CD8-positive, alpha-beta memory T cell (primary cell): ENCODE data around the gene ZNF624. TPM values are rescaled to one million over a fixed set of nuclear protein-coding genes. Genes with fewer than 3 reads are reported as not detected.
A peak's percentile ranks its signal among the peaks of the same experiment; 100 is the strongest.

Experiments
- CTCF ChIA-PET: fragments of 350-600 bp; sonication (Branson Sonifier 250); formaldehyde crosslinking; loops from one replicate; lab custom pipeline; 2021; ENCODE audit warnings: antibody characterized with exemption; lab: Charles Lee
- POLR2A ChIA-PET: fragments of 350-600 bp; sonication (Branson Sonifier 250); formaldehyde crosslinking; loops from one replicate; lab custom pipeline; 2021; ENCODE audit warnings: antibody characterized with exemption; lab: Charles Lee
- DNase-seq, 5 donors: peaks; one replicate each; pipeline versions ENCODE4 v3.0.0 to v3.0.0-alpha.2; 2020 to 2022; ENCODE audit warnings: mixed read lengths in 1 of 5
- H3K27ac ChIP-seq: one replicate; pipeline ENCODE4 v1.7.0; 2013; ENCODE audit warnings: low read depth, mild to moderate bottlenecking, low read length, moderate library complexity
- H3K27me3 ChIP-seq: 2 replicates; pipeline ENCODE4 v1.7.0; 2013; ENCODE audit warnings: low read length, mild to moderate bottlenecking; ENCODE audit not compliant: insufficient read depth, poor library complexity, severe bottlenecking
- H3K36me3 ChIP-seq: 2 replicates; pipeline ENCODE4 v1.7.0; 2013; ENCODE audit warnings: mild to moderate bottlenecking, low read length, moderate library complexity; ENCODE audit not compliant: insufficient read depth
- H3K4me1 ChIP-seq: 2 replicates; pipeline ENCODE4 v1.7.0; 2013; ENCODE audit warnings: mild to moderate bottlenecking, low read length, moderate library complexity; ENCODE audit not compliant: insufficient read depth
- H3K4me3 ChIP-seq: 2 replicates; pipeline ENCODE4 v1.7.0; 2013; ENCODE audit warnings: mild to moderate bottlenecking, low read length
- H3K9me3 ChIP-seq: 2 replicates; pipeline ENCODE4 v1.7.0; 2013; ENCODE audit warnings: mild to moderate bottlenecking, low read length
- H3K27ac Mint-ChIP-seq, 8 donors: one replicate each; pipeline ENCODE4 v1.8.0; 2020 to 2021; ENCODE audit warnings: mixed read lengths in 8 of 8, mild to moderate bottlenecking in 6 of 8, inconsistent platforms in 3 of 8, moderate library complexity in 3 of 8
- H3K27me3 Mint-ChIP-seq, 2 donors: one replicate each; pipeline ENCODE4 v1.8.0; 2020 to 2021; ENCODE audit warnings: mixed read lengths in 2 of 2, mild to moderate bottlenecking in 1 of 2, moderate library complexity in 1 of 2
- H3K36me3 Mint-ChIP-seq, 3 donors: one replicate each; pipeline ENCODE4 v1.8.0; 2020 to 2021; ENCODE audit warnings: mixed read lengths in 3 of 3, inconsistent platforms in 1 of 3, mild to moderate bottlenecking in 1 of 3
- H3K4me1 Mint-ChIP-seq, 3 donors: one replicate each; pipeline ENCODE4 v1.8.0; 2020 to 2021; ENCODE audit warnings: mixed read lengths in 3 of 3, inconsistent platforms in 1 of 3, mild to moderate bottlenecking in 1 of 3
- H3K4me3 Mint-ChIP-seq, 7 donors: one replicate each; pipeline ENCODE4 v1.8.0; 2020 to 2021; ENCODE audit warnings: mixed read lengths in 7 of 7, mild to moderate bottlenecking in 6 of 7, moderate library complexity in 4 of 7, inconsistent platforms in 2 of 7
- H3K9me3 Mint-ChIP-seq, 5 donors: one replicate each; pipeline ENCODE4 v1.8.0; 2020 to 2022; ENCODE audit warnings: mixed read lengths in 5 of 5, mild to moderate bottlenecking in 3 of 5, moderate library complexity in 2 of 5, inconsistent platforms in 1 of 5
- polyA plus RNA-seq: library from polyadenylated mRNA; unstranded; fragments of 300-500 nt; fragmentation: Illumina TruSeq; gene quantifications from one replicate; pipeline ENCODE4 v1.2.3, GENCODE V29; 2021
- total RNA-seq, 2 experiments: library from RNA; stranded (reverse); gene quantifications; one replicate each; pipeline ENCODE4 v1.2.3, GENCODE V29; 2021

The ZNF624 gene
- total and polyA plus RNA-seq, 3 experiments from 2014 or later, result 3.3 to 5.8 (median 5.3) TPM

GRCh38 chr17:16585796-16586195, 67.9 kb downstream of the ZNF624 start:
- Histone ChIP-seq H3K27ac (no peak overlapping the region), H3K4me3 (no peak overlapping the region), H3K9me3 (no peaks in the 10 kb centered on the region), H3K27me3 (no peaks in the 10 kb centered on the region), H3K4me1 (peaks cover 14% of the 10 kb centered on the region), H3K36me3 (no peaks in the 10 kb centered on the region)
- Mint-ChIP-seq H3K27ac (peak overlapping the region in 1 of 8 donors; percentile 17), H3K27me3 (peaks cover 15 to 30% of the 10 kb centered on the region in 2 donors), H3K4me3 (peak overlapping the region in 1 of 7 donors; percentile 49), H3K9me3 (no peaks in the 10 kb centered on the region), H3K36me3 (no peaks in the 10 kb centered on the region), H3K4me1 (peaks cover 17 to 26% (median 20%) of the 10 kb centered on the region in 3 donors)
- DNase-seq, result no peak
- CTCF ChIA-PET, result interaction anchor here (6.7 kb wide), 1 partner anchor 48 kb away, joined by 75 read pairs; no protein-coding TSS in a partner anchor
- POLR2A ChIA-PET, result no interaction called here

- peak overlapping the region; percentile 15 to 86 (median 79) for H3K4me3 Mint-ChIP-seq
- peaks cover 20 to 31% of the 10 kb centered on the region in 2 donors for H3K27me3 Mint-ChIP-seq
- H3K36me3 Mint-ChIP-seq, result peaks cover 0 to 4% (median 0%) of the 10 kb centered on the region in 3 donors
- Histone ChIP-seq H3K27ac (no peak overlapping the region), H3K36me3 (no peaks in the 10 kb centered on the region), H3K4me3 (peak overlapping the region; percentile 51), H3K9me3 (no peaks in the 10 kb centered on the region), H3K27me3 (no peaks in the 10 kb centered on the region), H3K4me1 (peaks cover 14% of the 10 kb centered on the region)
- H3K27ac Mint-ChIP-seq, result peak overlapping the region; percentile 67 to 94 (median 87)
- CTCF ChIA-PET, result interaction anchor here (0.7 to 6.7 kb wide), 15 partner anchors 10 to 295 kb away, joined by 3 to 75 read pairs (median 4); partner anchors contain the start of gene ZNF287
- POLR2A ChIA-PET, result interaction anchor here (0.7 to 1.2 kb wide), 2 partner anchors 48 to 591 kb away, joined by 3 to 4 read pairs; no protein-coding TSS in a partner anchor
- peaks cover 17 to 25% (median 18%) of the 10 kb centered on the region in 3 donors for H3K4me1 Mint-ChIP-seq
- peaks cover 0 to 3% (median 0%) of the 10 kb centered on the region in 5 donors for H3K9me3 Mint-ChIP-seq
- peak; percentile 86 to 94 (median 90) for DNase-seq
These were observed 69.2 kb downstream of the ZNF624 start for GRCh38 chr17:16584273-16584995.

GRCh38 chr17:16583781-16584180, 69.9 kb downstream of the ZNF624 start:
- peaks cover 17 to 23% (median 18%) of the 10 kb centered on the region in 3 donors for H3K4me1 Mint-ChIP-seq
- ChIA-PET POLR2A (interaction anchor here (0.6 to 1.2 kb wide), 4 partner anchors 11 to 729 kb away, joined by 3 to 5 read pairs (median 4); no protein-coding TSS in a partner anchor), CTCF (interaction anchor here (0.7 to 6.7 kb wide), 15 partner anchors 10 to 62 kb away, joined by 3 to 75 read pairs (median 4); partner anchors contain the start of gene ZNF287)
- peaks cover 0 to 3% (median 0%) of the 10 kb centered on the region in 5 donors for H3K9me3 Mint-ChIP-seq
- no peak overlapping the region for H3K27ac ChIP-seq
- peaks cover 20 to 37% of the 10 kb centered on the region in 2 donors for H3K27me3 Mint-ChIP-seq
- peaks cover 14% of the 10 kb centered on the region for H3K4me1 ChIP-seq
- no peak for DNase-seq
- peak overlapping the region; percentile 15 to 86 (median 79) for H3K4me3 Mint-ChIP-seq
- no peaks in the 10 kb centered on the region for H3K9me3 ChIP-seq
- H3K36me3 Mint-ChIP-seq, result peaks cover 0 to 4% (median 0%) of the 10 kb centered on the region in 3 donors
- H3K27ac Mint-ChIP-seq, result peak overlapping the region; percentile 67 to 94 (median 87)
- no peak overlapping the region for H3K4me3 ChIP-seq
- H3K27me3 ChIP-seq, result no peaks in the 10 kb centered on the region
- H3K36me3 ChIP-seq, result no peaks in the 10 kb centered on the region

- ChIA-PET CTCF (interaction anchor here (1.5 kb wide), 1 partner anchor 11 kb away, joined by 5 read pairs; no protein-coding TSS in a partner anchor), POLR2A (interaction anchor here (0.7 kb wide), 1 partner anchor 10 kb away, joined by 5 read pairs; no protein-coding TSS in a partner anchor)
- Mint-ChIP-seq H3K36me3 (peaks cover 0 to 1% (median 0%) of the 10 kb centered on the region in 3 donors), H3K27me3 (peaks cover 8 to 38% of the 10 kb centered on the region in 2 donors), H3K4me3 (peak overlapping the region in 1 of 7 donors; percentile 10), H3K27ac (no peak overlapping the region), H3K4me1 (peaks cover 7 to 11% (median 10%) of the 10 kb centered on the region in 3 donors), H3K9me3 (no peaks in the 10 kb centered on the region)
- H3K4me1 ChIP-seq, result peaks cover 3% of the 10 kb centered on the region
- no peaks in the 10 kb centered on the region for H3K9me3 ChIP-seq
- H3K27ac ChIP-seq, result no peak overlapping the region
- no peaks in the 10 kb centered on the region for H3K27me3 ChIP-seq
- no peak for DNase-seq
- H3K36me3 ChIP-seq, result no peaks in the 10 kb centered on the region
- no peak overlapping the region for H3K4me3 ChIP-seq
These were observed 80.2 kb downstream of the ZNF624 start for GRCh38 chr17:16573466-16573865.

Other genes starting within 250 kb of the ZNF624 start
- 10 to 100 TPM; 60.0 to 67.3 TPM for gene TRPV2, start 238.3 kb downstream of the ZNF624 start, total RNA-seq
- gene TRPV2, start 238.3 kb downstream of the ZNF624 start, polyA plus RNA-seq, result 134 TPM
- gene LRRC75A, start 161.7 kb downstream of the ZNF624 start, total RNA-seq, result 1 to 10 TPM; 2.2 to 2.6 TPM
- 4.6 TPM for gene LRRC75A, start 161.7 kb downstream of the ZNF624 start, polyA plus RNA-seq
- 1 to 10 TPM; 8.9 to 9.2 TPM for gene ZNF287, start 84.6 kb downstream of the ZNF624 start, total RNA-seq
- 14.5 TPM for gene ZNF287, start 84.6 kb downstream of the ZNF624 start, polyA plus RNA-seq
- 1 to 10 TPM in 1 of 2 experiments, under 1 TPM in 1; 0.95 to 1.2 TPM for gene CCDC144A, start 36.4 kb upstream of the ZNF624 start, total RNA-seq
- 1.5 TPM for gene CCDC144A, start 36.4 kb upstream of the ZNF624 start, polyA plus RNA-seq